ENCODE data around the gene ARAP3. TPM values are rescaled to one million over a fixed set of nuclear protein-coding genes. Genes with fewer than 3 reads are reported as not detected.
A peak's percentile ranks its signal among the peaks of the same experiment; 100 is the strongest.

ARAP3 gene
- total and polyA plus RNA-seq, 5 donors from 2014 or later: 0.25 to 6.1 (median 0.79) TPM; not detected in 1

GRCh38 chr5:141708016-141708415 lies 26.0 kb upstream of the ARAP3 start:
- Histone ChIP-seq H3K4me3 (ENCODE audit: low read depth, low read length) (no peak overlapping the region), H3K27me3 (ENCODE audit: control insufficient read depth, insufficient read depth, low read length) (peaks cover 9% of the 10 kb centered on the region), H3K36me3 (ENCODE audit: control insufficient read depth, insufficient read depth, low read length) (no peaks in the 10 kb centered on the region), H3K4me1 (ENCODE audit: control insufficient read depth, insufficient read depth, low read length, poor library complexity, severe bottlenecking) (peaks cover 2% of the 10 kb centered on the region), H3K27ac (ENCODE audit: insufficient read depth, low read length, poor library complexity, severe bottlenecking) (no peak overlapping the region), H3K9me3 (ENCODE audit: control insufficient read depth in 2 of 2, low read length in 2 of 2) (no peaks in the 10 kb centered on the region)
- Mint-ChIP-seq H3K4me3 (no peak overlapping the region), H3K27ac (no peak overlapping the region), H3K4me1 (peaks cover 0 to 4% (median 0%) of the 10 kb centered on the region in 4 donors), H3K27me3 (peaks cover 4% of the 10 kb centered on the region), H3K36me3 (no peaks in the 10 kb centered on the region), H3K9me3 (no peaks in the 10 kb centered on the region)
- ATAC-seq (ENCODE audit: low read depth in 2 of 2): no peak
- no peak for DNase-seq

- H3K27ac ChIP-seq (ENCODE audit: insufficient read depth, low read length, poor library complexity, severe bottlenecking): no peak overlapping the region
- H3K4me3 Mint-ChIP-seq: no peak overlapping the region
- DNase-seq: no peak
- peaks cover 7% of the 10 kb centered on the region for H3K4me1 ChIP-seq (ENCODE audit: control insufficient read depth, insufficient read depth, low read length, poor library complexity, severe bottlenecking)
- H3K4me1 Mint-ChIP-seq: peaks cover 0 to 8% (median 0%) of the 10 kb centered on the region in 4 donors
- no peak overlapping the region for H3K4me3 ChIP-seq (ENCODE audit: low read depth, low read length)
- H3K9me3 ChIP-seq (ENCODE audit: control insufficient read depth in 2 of 2, low read length in 2 of 2): no peaks in the 10 kb centered on the region
- H3K36me3 ChIP-seq (ENCODE audit: control insufficient read depth, insufficient read depth, low read length): no peaks in the 10 kb centered on the region
- peaks cover 9% of the 10 kb centered on the region for H3K27me3 ChIP-seq (ENCODE audit: control insufficient read depth, insufficient read depth, low read length)
- no peak overlapping the region for H3K27ac Mint-ChIP-seq
- H3K36me3 Mint-ChIP-seq: no peaks in the 10 kb centered on the region
- ATAC-seq (ENCODE audit: low read depth in 2 of 2): no peak
- H3K9me3 Mint-ChIP-seq: no peaks in the 10 kb centered on the region
- peaks cover 4% of the 10 kb centered on the region for H3K27me3 Mint-ChIP-seq
Observed at GRCh38 chr5:141707510-141707909, 25.5 kb upstream of the ARAP3 start.

- Histone ChIP-seq H3K27ac (ENCODE audit: insufficient read depth, low read length, poor library complexity, severe bottlenecking) (no peak overlapping the region), H3K36me3 (ENCODE audit: control insufficient read depth, insufficient read depth, low read length) (no peaks in the 10 kb centered on the region), H3K9me3 (ENCODE audit: control insufficient read depth in 2 of 2, low read length in 2 of 2) (no peaks in the 10 kb centered on the region), H3K4me1 (ENCODE audit: control insufficient read depth, insufficient read depth, low read length, poor library complexity, severe bottlenecking) (peaks cover 19% of the 10 kb centered on the region), H3K4me3 (ENCODE audit: low read depth, low read length) (no peak overlapping the region), H3K27me3 (ENCODE audit: control insufficient read depth, insufficient read depth, low read length) (peaks cover 11% of the 10 kb centered on the region)
- Mint-ChIP-seq H3K27me3 (peaks cover 12% of the 10 kb centered on the region), H3K4me1 (peaks cover 0 to 22% (median 10%) of the 10 kb centered on the region in 4 donors), H3K27ac (no peak overlapping the region), H3K9me3 (no peaks in the 10 kb centered on the region), H3K36me3 (no peaks in the 10 kb centered on the region), H3K4me3 (no peak overlapping the region)
- ATAC-seq (ENCODE audit: low read depth in 2 of 2) (no peak), DNase-seq (no peak)
Observed at GRCh38 chr5:141706121-141706520, 24.1 kb upstream of the ARAP3 start.

- Mint-ChIP-seq H3K27me3 (peaks cover 15% of the 10 kb centered on the region), H3K9me3 (no peaks in the 10 kb centered on the region), H3K27ac (no peak overlapping the region)
Observed at GRCh38 chr5:141705469-141705868, 23.4 kb upstream of the ARAP3 start.

GRCh38 chr5:141704782-141705297 lies 22.8 kb upstream of the ARAP3 start:
- Mint-ChIP-seq H3K4me1 (peaks cover 0 to 25% (median 12%) of the 10 kb centered on the region in 4 donors), H3K9me3 (no peaks in the 10 kb centered on the region), H3K36me3 (no peaks in the 10 kb centered on the region), H3K4me3 (no peak overlapping the region), H3K27me3 (peaks cover 19% of the 10 kb centered on the region), H3K27ac (no peak overlapping the region)
- ATAC-seq (ENCODE audit: low read depth in 2 of 2) (no peak), DNase-seq (no peak)
- H3K9me3 ChIP-seq (ENCODE audit: control insufficient read depth in 2 of 2, low read length in 2 of 2): no peaks in the 10 kb centered on the region
- H3K27ac ChIP-seq (ENCODE audit: insufficient read depth, low read length, poor library complexity, severe bottlenecking): no peak overlapping the region
- no peaks in the 10 kb centered on the region for H3K36me3 ChIP-seq (ENCODE audit: control insufficient read depth, insufficient read depth, low read length)
- peaks cover 19% of the 10 kb centered on the region for H3K27me3 ChIP-seq (ENCODE audit: control insufficient read depth, insufficient read depth, low read length)
- H3K4me3 ChIP-seq (ENCODE audit: low read depth, low read length): no peak overlapping the region
- H3K4me1 ChIP-seq (ENCODE audit: control insufficient read depth, insufficient read depth, low read length, poor library complexity, severe bottlenecking): peaks cover 19% of the 10 kb centered on the region

More at GRCh38 chr5:141705469-141705868, 23.4 kb upstream of the ARAP3 start:
- ATAC-seq (ENCODE audit: low read depth in 2 of 2) (no peak), DNase-seq (no peak)
- no peak overlapping the region for H3K4me3 ChIP-seq (ENCODE audit: low read depth, low read length)
- H3K27me3 ChIP-seq (ENCODE audit: control insufficient read depth, insufficient read depth, low read length): peaks cover 17% of the 10 kb centered on the region
- H3K9me3 ChIP-seq (ENCODE audit: control insufficient read depth in 2 of 2, low read length in 2 of 2): no peaks in the 10 kb centered on the region
- H3K27ac ChIP-seq (ENCODE audit: insufficient read depth, low read length, poor library complexity, severe bottlenecking): no peak overlapping the region
- peaks cover 19% of the 10 kb centered on the region for H3K4me1 ChIP-seq (ENCODE audit: control insufficient read depth, insufficient read depth, low read length, poor library complexity, severe bottlenecking)
- Mint-ChIP-seq H3K4me1 (peaks cover 0 to 25% (median 11%) of the 10 kb centered on the region in 4 donors), H3K4me3 (no peak overlapping the region), H3K36me3 (no peaks in the 10 kb centered on the region)
- no peaks in the 10 kb centered on the region for H3K36me3 ChIP-seq (ENCODE audit: control insufficient read depth, insufficient read depth, low read length)

GRCh38 chr5:141703133-141703561 lies 21.1 kb upstream of the ARAP3 start:
- H3K27ac ChIP-seq (ENCODE audit: insufficient read depth, low read length, poor library complexity, severe bottlenecking): no peak overlapping the region
- peak overlapping the region; percentile 24 for H3K4me3 ChIP-seq (ENCODE audit: low read depth, low read length)
- peaks cover 19% of the 10 kb centered on the region for H3K27me3 ChIP-seq (ENCODE audit: control insufficient read depth, insufficient read depth, low read length)
- Mint-ChIP-seq H3K4me3 (peak overlapping the region in 2 of 4 donors; percentile 87 to 98), H3K36me3 (no peaks in the 10 kb centered on the region), H3K4me1 (peaks cover 0 to 25% (median 12%) of the 10 kb centered on the region in 4 donors), H3K9me3 (no peaks in the 10 kb centered on the region), H3K27ac (peak overlapping the region in 2 of 3 donors; percentile 85 to 91), H3K27me3 (peaks cover 16% of the 10 kb centered on the region)
- no peaks in the 10 kb centered on the region for H3K9me3 ChIP-seq (ENCODE audit: control insufficient read depth in 2 of 2, low read length in 2 of 2)
- DNase-seq (no peak), ATAC-seq (ENCODE audit: low read depth in 2 of 2) (no peak)
- H3K4me1 ChIP-seq (ENCODE audit: control insufficient read depth, insufficient read depth, low read length, poor library complexity, severe bottlenecking): peaks cover 19% of the 10 kb centered on the region
- H3K36me3 ChIP-seq (ENCODE audit: control insufficient read depth, insufficient read depth, low read length): no peaks in the 10 kb centered on the region

GRCh38 chr5:141701360-141702119 lies 19.5 kb upstream of the ARAP3 start:
- Histone ChIP-seq H3K4me1 (ENCODE audit: control insufficient read depth, insufficient read depth, low read length, poor library complexity, severe bottlenecking) (peaks cover 19% of the 10 kb centered on the region), H3K4me3 (ENCODE audit: low read depth, low read length) (peak overlapping the region; percentile 46), H3K27me3 (ENCODE audit: control insufficient read depth, insufficient read depth, low read length) (peaks cover 19% of the 10 kb centered on the region), H3K36me3 (ENCODE audit: control insufficient read depth, insufficient read depth, low read length) (no peaks in the 10 kb centered on the region), H3K9me3 (ENCODE audit: control insufficient read depth in 2 of 2, low read length in 2 of 2) (no peaks in the 10 kb centered on the region), H3K27ac (ENCODE audit: insufficient read depth, low read length, poor library complexity, severe bottlenecking) (no peak overlapping the region)
- DNase-seq (peak in 1 of 3 donors; percentile 50), ATAC-seq (ENCODE audit: low read depth in 2 of 2) (peak; percentile 4 to 15)
- peaks cover 16% of the 10 kb centered on the region for H3K27me3 Mint-ChIP-seq
- peak overlapping the region in 2 of 4 donors; percentile 87 to 98 for H3K4me3 Mint-ChIP-seq
- H3K4me1 Mint-ChIP-seq: peaks cover 0 to 25% (median 12%) of the 10 kb centered on the region in 4 donors
- peak overlapping the region in 2 of 3 donors; percentile 52 to 86 for H3K27ac Mint-ChIP-seq
- no peaks in the 10 kb centered on the region for H3K36me3 Mint-ChIP-seq
- H3K9me3 Mint-ChIP-seq: no peaks in the 10 kb centered on the region

Data from CD4-positive, CD25-positive, alpha-beta regulatory T cell (primary cell).